Mesodermal cell (in vitro differentiated cells): ENCODE data around the gene C2orf92.

ENCODE experiments used
- H3K27ac ChIP-seq: 2 replicates; pipeline ENCODE4 v1.7.0; 2013; ENCODE audit warnings: mild to moderate bottlenecking, low read depth, low read length, moderate library complexity; ENCODE audit not compliant: severe bottlenecking
- H3K36me3 ChIP-seq: 2 replicates; pipeline ENCODE4 v1.7.1; 2013; ENCODE audit warnings: mild to moderate bottlenecking, low read length, moderate library complexity; ENCODE audit not compliant: control insufficient read depth, insufficient read depth
- H3K4me1 ChIP-seq: one replicate; pipeline ENCODE4 v1.7.1; 2013; ENCODE audit warnings: mild to moderate bottlenecking, low read length; ENCODE audit not compliant: insufficient read depth, control insufficient read depth, poor library complexity, severe bottlenecking
- H3K4me3 ChIP-seq: 2 replicates; pipeline ENCODE4 v1.7.0; 2013; ENCODE audit warnings: low read length, control low read depth, mild to moderate bottlenecking; ENCODE audit not compliant: insufficient read depth, poor library complexity, severe bottlenecking; ENCODE audit errors: extremely low read depth
- H3K9me3 ChIP-seq: 2 replicates; pipeline ENCODE4 v1.7.1; 2013; ENCODE audit warnings: mild to moderate bottlenecking, low read length, moderate library complexity; ENCODE audit not compliant: control insufficient read depth
- WGBS, 2 experiments: methylation state at CpG; one replicate each; pipeline ENCODE4 v1.1.5; 2013; ENCODE audit warnings: missing lambda C conversion rate in 2 of 2; ENCODE audit not compliant: insufficient coverage in 2 of 2; 5-methylcytosine and 5-hydroxymethylcytosine counted together

C2orf92 gene

GRCh38 chr2:97697252-97698235 lies 28.0 kb downstream of the C2orf92 start:
- H3K9me3 ChIP-seq, result no peaks in the 10 kb centered on the region
- H3K36me3 ChIP-seq, result no peaks in the 10 kb centered on the region
- no peak overlapping the region for H3K27ac ChIP-seq
- H3K4me3 ChIP-seq, result no peak overlapping the region
- 32 to 43% methylated on average over 6 to 10 of the region's 14 CpGs for WGBS, 2 experiments
- H3K4me1 ChIP-seq, result peaks cover 11% of the 10 kb centered on the region

- 90% methylated on average over 2 of the region's 4 CpGs; no CpG with 5 or more reads in 1 of the 2 experiments for WGBS, 2 experiments
- Histone ChIP-seq H3K9me3 (no peaks in the 10 kb centered on the region), H3K36me3 (no peaks in the 10 kb centered on the region), H3K4me3 (no peak overlapping the region), H3K27ac (no peak overlapping the region), H3K4me1 (peaks cover 11% of the 10 kb centered on the region)
Measured at GRCh38 chr2:97698530-97698929, 29.0 kb downstream of the C2orf92 start.

- peaks cover 11% of the 10 kb centered on the region for H3K4me1 ChIP-seq
- 70 to 85% methylated on average over 8 of the region's 11 CpGs for WGBS, 2 experiments
- H3K27ac ChIP-seq, result no peak overlapping the region
- no peak overlapping the region for H3K4me3 ChIP-seq
- no peaks in the 10 kb centered on the region for H3K36me3 ChIP-seq
- no peaks in the 10 kb centered on the region for H3K9me3 ChIP-seq
Measured at GRCh38 chr2:97699765-97700444, 30.4 kb downstream of the C2orf92 start.

GRCh38 chr2:97701186-97701585 lies 31.7 kb downstream of the C2orf92 start:
- H3K9me3 ChIP-seq, result no peaks in the 10 kb centered on the region
- H3K4me3 ChIP-seq, result no peak overlapping the region
- H3K27ac ChIP-seq, result no peak overlapping the region
- no peaks in the 10 kb centered on the region for H3K36me3 ChIP-seq
- peaks cover 11% of the 10 kb centered on the region for H3K4me1 ChIP-seq
- 81 to 86% methylated on average over 10 to 12 of the region's 13 CpGs for WGBS, 2 experiments

GRCh38 chr2:97701851-97702465 lies 32.4 kb downstream of the C2orf92 start:
- Histone ChIP-seq H3K4me3 (no peak overlapping the region), H3K36me3 (no peaks in the 10 kb centered on the region), H3K27ac (no peak overlapping the region), H3K9me3 (no peaks in the 10 kb centered on the region), H3K4me1 (peaks cover 11% of the 10 kb centered on the region)
- 90 to 96% methylated on average over 6 of the region's 6 CpGs for WGBS, 2 experiments

GRCh38 chr2:97702731-97703470 lies 33.4 kb downstream of the C2orf92 start:
- Histone ChIP-seq H3K36me3 (no peaks in the 10 kb centered on the region), H3K4me1 (peaks cover 11% of the 10 kb centered on the region), H3K4me3 (no peak overlapping the region), H3K27ac (no peak overlapping the region), H3K9me3 (no peaks in the 10 kb centered on the region)
- WGBS, 2 experiments, result 89 to 91% methylated on average over 9 to 12 of the region's 19 CpGs

- Histone ChIP-seq H3K36me3 (no peaks in the 10 kb centered on the region), H3K4me3 (no peak overlapping the region), H3K9me3 (no peaks in the 10 kb centered on the region), H3K27ac (no peak overlapping the region), H3K4me1 (peaks cover 3% of the 10 kb centered on the region)
- WGBS, 2 experiments, result 100% methylated on average over 1 of the region's 3 CpGs; no CpG with 5 or more reads in 1 of the 2 experiments
Measured at GRCh38 chr2:97703741-97704140, 34.2 kb downstream of the C2orf92 start.

- Histone ChIP-seq H3K4me1 (no peaks in the 10 kb centered on the region), H3K36me3 (no peaks in the 10 kb centered on the region), H3K9me3 (no peaks in the 10 kb centered on the region), H3K27ac (no peak overlapping the region), H3K4me3 (no peak overlapping the region)
- 100% methylated on average over 2 of the region's 5 CpGs for WGBS, 2 experiments
Measured at GRCh38 chr2:97704989-97705388, 35.5 kb downstream of the C2orf92 start.

- Histone ChIP-seq H3K9me3 (no peaks in the 10 kb centered on the region), H3K27ac (no peak overlapping the region), H3K4me3 (no peak overlapping the region), H3K4me1 (peaks cover 9% of the 10 kb centered on the region), H3K36me3 (no peaks in the 10 kb centered on the region)
- 99 to 100% methylated on average over 3 to 11 of the region's 13 CpGs for WGBS, 2 experiments
Measured at GRCh38 chr2:97706112-97706511, 36.6 kb downstream of the C2orf92 start.

- 87 to 90% methylated on average over 4 of the region's 11 CpGs for WGBS, 2 experiments
- no peaks in the 10 kb centered on the region for H3K9me3 ChIP-seq
- peaks cover 16% of the 10 kb centered on the region for H3K4me1 ChIP-seq
Measured at GRCh38 chr2:97706708-97707345, 37.3 kb downstream of the C2orf92 start.

More at GRCh38 chr2:97706708-97707345, 37.3 kb downstream of the C2orf92 start:
- no peak overlapping the region for H3K4me3 ChIP-seq
- H3K36me3 ChIP-seq, result no peaks in the 10 kb centered on the region
- H3K27ac ChIP-seq, result no peak overlapping the region
